ENCODE measurements around the gene PHRF1.

PHRF1 gene

GRCh38 chr11:596374-596773 lies 20.1 kb downstream of the PHRF1 start:
- no peak for DNase-seq (ENCODE audit: low read depth)

- no peak for DNase-seq (ENCODE audit: low read depth)
These were observed 21.0 kb downstream of the PHRF1 start for GRCh38 chr11:597166-597725.

- DNase-seq (ENCODE audit: low read depth), result no peak
These were observed 21.9 kb downstream of the PHRF1 start for GRCh38 chr11:598005-598680.

- no peak for DNase-seq (ENCODE audit: low read depth)
These were observed 25.4 kb downstream of the PHRF1 start for GRCh38 chr11:601573-602245.

GRCh38 chr11:603154-603553 lies 26.9 kb downstream of the PHRF1 start:
- no peak for DNase-seq (ENCODE audit: low read depth)

GRCh38 chr11:605286-606129 lies 29.2 kb downstream of the PHRF1 start:
- DNase-seq (ENCODE audit: low read depth), result no peak

GRCh38 chr11:606245-606644 lies 30.0 kb downstream of the PHRF1 start:
- no peak for DNase-seq (ENCODE audit: low read depth)

- no peak for DNase-seq (ENCODE audit: low read depth)
These were observed 30.9 kb downstream of the PHRF1 start for GRCh38 chr11:607020-607780.

- no peak for DNase-seq (ENCODE audit: low read depth)
These were observed 31.8 kb downstream of the PHRF1 start for GRCh38 chr11:607971-608659.

- DNase-seq (ENCODE audit: low read depth), result no peak
These were observed 32.6 kb downstream of the PHRF1 start for GRCh38 chr11:608791-609251.

GRCh38 chr11:609341-609811 lies 33.1 kb downstream of the PHRF1 start:
- no peak for DNase-seq (ENCODE audit: low read depth)

- DNase-seq (ENCODE audit: low read depth), result no peak
These were observed 34.0 kb downstream of the PHRF1 start for GRCh38 chr11:610146-610801.

- DNase-seq (ENCODE audit: low read depth), result no peak
These were observed 35.0 kb downstream of the PHRF1 start for GRCh38 chr11:611001-611996.

GRCh38 chr11:612201-612960 lies 36.1 kb downstream of the PHRF1 start:
- peak; percentile 27 for DNase-seq (ENCODE audit: low read depth)

- DNase-seq (ENCODE audit: low read depth), result no peak
These were observed 36.7 kb downstream of the PHRF1 start for GRCh38 chr11:612961-613300.

- peak; percentile 69 for DNase-seq (ENCODE audit: low read depth)
These were observed 37.2 kb downstream of the PHRF1 start for GRCh38 chr11:613369-613968.

GRCh38 chr11:614021-614622 lies 37.9 kb downstream of the PHRF1 start:
- no peak for DNase-seq (ENCODE audit: low read depth)

Measured in EH (cell line).